PC-3 (cell line): ENCODE measurements around the gene PLK5. TPM values are rescaled to one million over a fixed set of nuclear protein-coding genes. Genes with fewer than 3 reads are reported as not detected.

Experiments used
- ATAC-seq: fragments of 200-7000 bp; cut with Tn5 transposase; 2 replicates; pipeline ENCODE4 v1.9.1; 2020; ENCODE audit warnings: mild to moderate bottlenecking, moderate library complexity
- BruUV-seq: library from RNA; stranded (reverse); fragments of 400-500 nt; replicated peaks from 2 replicates; lab custom pipeline; 2021; lab: Mats Ljungman, UMichigan
- CTCF ChIA-PET: fragments of 300-600 bp; sonication (Branson Sonifier 250); formaldehyde crosslinking; loops from one replicate; lab custom pipeline; 2022; ENCODE audit warnings: antibody characterized with exemption; lab: Charles Lee
- POLR2A ChIA-PET: fragments of 300-600 bp; sonication (Branson Sonifier 250); formaldehyde crosslinking; loops from one replicate; lab custom pipeline; 2022; ENCODE audit warnings: antibody characterized with exemption; ENCODE audit not compliant: unreplicated experiment; lab: Charles Lee
- DNase-seq: peaks from one replicate; pipeline ENCODE4 v3.0.0-alpha.2; 2015
- H2AFZ ChIP-seq: fragments of 300-600 bp; sonication (generic); 2 replicates; pipeline ENCODE4 v1.6.0; 2016; ENCODE audit warnings: antibody characterized with exemption, low read length
- H3F3A ChIP-seq: fragments of 300-600 bp; sonication (generic); one replicate; pipeline ENCODE4 v1.6.0; 2017; ENCODE audit warnings: antibody characterized with exemption, low read length, control low read depth, mild to moderate bottlenecking; ENCODE audit not compliant: unreplicated experiment
- H3K27ac ChIP-seq: fragments of 300-600 bp; sonication (generic); 2 replicates; pipeline ENCODE4 v1.5.1; 2016; ENCODE audit warnings: mild to moderate bottlenecking, low read length
- H3K27me3 ChIP-seq: fragments of 300-600 bp; sonication (generic); 2 replicates; pipeline ENCODE4 v1.6.1; 2016; ENCODE audit warnings: low read length, mixed read lengths
- H3K36me3 ChIP-seq: fragments of 300-600 bp; sonication (generic); 2 replicates; pipeline ENCODE4 v1.6.1; 2016; ENCODE audit warnings: low read depth, mixed run types, low read length, mixed read lengths
- H3K4me1 ChIP-seq: fragments of 300-600 bp; sonication (generic); 2 replicates; pipeline ENCODE4 v1.5.1; 2016; ENCODE audit warnings: low read length; ENCODE audit not compliant: insufficient read depth
- H3K4me2 ChIP-seq: fragments of 300-600 bp; sonication (generic); 2 replicates; pipeline ENCODE4 v1.6.0; 2016; ENCODE audit warnings: low read length
- H3K4me3 ChIP-seq: fragments of 300-600 bp; sonication (generic); 2 replicates; pipeline ENCODE4 v1.5.1; 2016; ENCODE audit warnings: mild to moderate bottlenecking, low read length, mixed read lengths
- H3K79me2 ChIP-seq: fragments of 300-600 bp; sonication (generic); 2 replicates; pipeline ENCODE4 v1.6.1; 2017; ENCODE audit warnings: low read length, mixed read lengths
- H3K9ac ChIP-seq: fragments of 300-600 bp; sonication (generic); 2 replicates; pipeline ENCODE4 v1.6.0; 2016; ENCODE audit warnings: mild to moderate bottlenecking, low read length
- H3K9me2 ChIP-seq: fragments of 300-600 bp; sonication (generic); replicated peaks from 2 replicates; pipeline ENCODE4 v1.6.1; 2016; ENCODE audit warnings: mixed run types, low read length, mixed read lengths
- H3K9me3 ChIP-seq: fragments of 300-600 bp; sonication (generic); 2 replicates; pipeline ENCODE4 v1.6.1; 2016; ENCODE audit warnings: low read length, mixed read lengths
- H4K20me1 ChIP-seq: fragments of 300-600 bp; sonication (generic); 2 replicates; pipeline ENCODE4 v1.6.1; 2016; ENCODE audit warnings: low read length, mixed read lengths
- CTCF ChIP-seq: fragments of 300-600 bp; sonication (generic); conservative IDR thresholded peaks from 2 replicates; pipeline ENCODE4 v1.5.1; 2017; ENCODE audit warnings: antibody characterized with exemption, low read depth, mild to moderate bottlenecking, low read length
- EZH2 ChIP-seq: fragments of 300-600 bp; sonication (generic); IDR thresholded peaks from one replicate; pipeline ENCODE4 v1.6.1; 2017; ENCODE audit warnings: antibody characterized with exemption, mild to moderate bottlenecking, low read length; ENCODE audit not compliant: unreplicated experiment
- EZH2phosphoT487 ChIP-seq: fragments of 300-600 bp; sonication (generic); IDR thresholded peaks from 2 replicates; pipeline ENCODE4 v1.6.1; 2018; ENCODE audit warnings: mild to moderate bottlenecking, antibody characterized with exemption, low read length, borderline replicate concordance
- intact Hi-C: fragments of 100-400 bp; cut with micrococcal nuclease; formaldehyde crosslinking; loops from 2 replicates; pipeline ENCODE4 v1.9.0; 2023
- total RNA-seq: library from RNA; depleted of rRNA; stranded (reverse); fragments of >200 nt; gene quantifications from 2 replicates; pipeline ENCODE4 v1.2.3, GENCODE V29; 2014

PLK5 gene
- total RNA-seq, 1 experiment from 2014 or later, result not detected

- no peaks in the 10 kb centered on the region for H3K9me3 ChIP-seq
- DNase-seq, result no peak
- no peak for TF ChIP-seq EZH2phosphoT487
- TF ChIP-seq EZH2, result no peak
- TF ChIP-seq CTCF, result no peak
- ChIA-PET POLR2A (no interaction called here), CTCF (no interaction called here)
- H3K36me3 ChIP-seq, result no peaks in the 10 kb centered on the region
- no peaks in the 10 kb centered on the region for H3K27me3 ChIP-seq
- no peaks in the 10 kb centered on the region for H3F3A ChIP-seq
- H3K79me2 ChIP-seq, result 0 out of 2 replicates have a peak, but pooled peaks cover 3% of the 10 kb centered on the region
- H2AFZ ChIP-seq, result no peak overlapping the region
- H3K4me3 ChIP-seq, result no peak overlapping the region
- no TSS peak for BruUV-seq
- ATAC-seq, result no peak
- no peak overlapping the region for H3K9ac ChIP-seq
- H3K4me2 ChIP-seq, result no peak overlapping the region
- intact Hi-C loops, result no loop called here
- peaks cover 12% of the 10 kb centered on the region for H3K4me1 ChIP-seq
- no peaks in the 10 kb centered on the region for H4K20me1 ChIP-seq
- no peak overlapping the region for H3K27ac ChIP-seq
- no peaks in the 10 kb centered on the region for H3K9me2 ChIP-seq
Observed at GRCh38 chr19:1495051-1495798, 28.7 kb upstream of the PLK5 start.

- no peaks in the 10 kb centered on the region for H4K20me1 ChIP-seq
- ATAC-seq (no peak), DNase-seq (no peak)
- no peak overlapping the region for H3K9ac ChIP-seq
- peak overlapping the region; percentile 22; the same call in 1 of the 2 replicates for H3K4me2 ChIP-seq
- H3K27ac ChIP-seq, result no peak overlapping the region
- no peak overlapping the region for H3K4me3 ChIP-seq
- TF ChIP-seq EZH2phosphoT487 (no peak), EZH2 (no peak), CTCF (no peak)
- no peaks in the 10 kb centered on the region for H3K36me3 ChIP-seq
- 0 out of 2 replicates have a peak, but pooled peaks cover 3% of the 10 kb centered on the region for H3K79me2 ChIP-seq
- BruUV-seq, result no TSS peak
- ChIA-PET POLR2A (no interaction called here), CTCF (no interaction called here)
- no peaks in the 10 kb centered on the region for H3K9me2 ChIP-seq
- H3K9me3 ChIP-seq, result no peaks in the 10 kb centered on the region
- no peaks in the 10 kb centered on the region for H3K27me3 ChIP-seq
- peaks cover 12% of the 10 kb centered on the region for H3K4me1 ChIP-seq
- intact Hi-C loops, result no loop called here
- H2AFZ ChIP-seq, result no peak overlapping the region
- H3F3A ChIP-seq, result no peaks in the 10 kb centered on the region
Observed at GRCh38 chr19:1495799-1496713, 27.8 kb upstream of the PLK5 start.
